Measurements from ENCODE around the gene TCOF1. TPM values are rescaled to one million over a fixed set of nuclear protein-coding genes. Genes with fewer than 3 reads are reported as not detected.

The TCOF1 gene
- total RNA-seq, 1 experiment from 2014 or later, result 75.3 TPM

DNA sequence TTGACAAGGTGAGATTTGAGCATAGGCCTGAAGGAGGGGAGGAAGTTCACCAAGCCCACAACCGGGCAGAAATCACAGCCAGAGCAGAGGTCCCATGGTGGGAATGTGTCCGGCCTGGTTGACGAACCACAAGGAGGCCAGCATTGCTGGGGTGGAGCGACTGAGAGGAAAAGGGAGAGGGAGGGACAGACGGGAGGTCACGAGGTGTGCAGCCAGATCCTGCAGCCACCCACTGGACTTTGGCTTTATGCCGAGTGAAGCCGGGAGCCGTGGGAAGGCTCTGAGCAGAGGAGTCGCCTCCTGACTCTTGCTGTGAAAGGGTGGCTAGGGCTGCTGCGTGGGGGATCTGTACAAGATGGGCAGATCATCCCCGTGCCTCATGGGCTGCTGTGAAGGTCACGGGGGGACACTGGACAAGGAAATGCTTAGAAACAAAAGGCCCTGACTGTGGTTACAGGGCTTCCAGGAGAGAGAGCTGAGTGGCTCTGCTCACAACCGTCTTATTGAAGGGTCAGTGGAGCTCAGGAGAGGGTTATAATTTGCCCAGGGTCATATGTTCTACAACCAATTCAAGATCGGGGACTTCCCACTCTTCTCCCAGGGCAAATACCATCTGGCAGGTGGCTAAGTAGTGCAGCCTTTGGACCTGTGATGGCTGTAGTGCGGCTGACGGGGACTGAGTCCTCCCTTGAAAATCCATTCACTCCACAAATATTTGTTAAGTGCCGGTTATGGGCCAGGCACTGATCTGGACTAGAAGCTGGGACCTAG is 70.8 kb downstream of the TCOF1 start:
- no peaks in the 10 kb centered on the region for H3K36me3 ChIP-seq (ENCODE audit: low read depth)
- no peaks in the 10 kb centered on the region for H4K20me1 ChIP-seq (ENCODE audit: insufficient read depth)
- no peaks in the 10 kb centered on the region for H3K9me3 ChIP-seq (ENCODE audit: insufficient read depth, low read depth)
- POLR2A ChIA-PET (ENCODE audit: unreplicated experiment), result no interaction called here
- no peak overlapping the region for H3K4me3 ChIP-seq
- BruUV-seq (replicated peaks), result no TSS peak
- CTCF ChIA-PET, result no interaction called here
- H3K27ac ChIP-seq, result no peak overlapping the region
- H3F3A ChIP-seq (ENCODE audit: insufficient read depth, low read depth), result no peaks in the 10 kb centered on the region
- DNase-seq, result no peak
- no peaks in the 10 kb centered on the region for H3K4me1 ChIP-seq (replicated peaks; ENCODE audit: insufficient read depth)
- no peaks in the 10 kb centered on the region for H3K27me3 ChIP-seq (ENCODE audit: insufficient read depth, low read depth)
- no peaks in the 10 kb centered on the region for H3K9me2 ChIP-seq (ENCODE audit: insufficient read depth)
- intact Hi-C loops (cut with micrococcal nuclease; ENCODE audit: unreplicated experiment), result no loop called here
- TF ChIP-seq EZH2 (IDR thresholded peaks at IDR 0.05; ENCODE audit: low read depth) (no peak), CTCF (conservative IDR thresholded peaks at IDR 0.05) (no peak)
- H2AFZ ChIP-seq, result no peak overlapping the region
- no peaks in the 10 kb centered on the region for H3K79me2 ChIP-seq (ENCODE audit: low read depth)
- H3K4me2 ChIP-seq, result no peak overlapping the region

GRCh38 chr5:150428978-150429377 is 71.5 kb downstream of the TCOF1 start:
- Histone ChIP-seq H3K9me3 (ENCODE audit: insufficient read depth, low read depth) (no peaks in the 10 kb centered on the region), H3K27me3 (ENCODE audit: insufficient read depth, low read depth) (no peaks in the 10 kb centered on the region), H3K79me2 (ENCODE audit: low read depth) (no peaks in the 10 kb centered on the region), H3K4me1 (replicated peaks; ENCODE audit: insufficient read depth) (no peaks in the 10 kb centered on the region), H2AFZ (no peak overlapping the region), H3K36me3 (ENCODE audit: low read depth) (no peaks in the 10 kb centered on the region), H3F3A (ENCODE audit: insufficient read depth, low read depth) (no peaks in the 10 kb centered on the region), H4K20me1 (ENCODE audit: insufficient read depth) (no peaks in the 10 kb centered on the region), H3K4me3 (no peak overlapping the region), H3K9me2 (ENCODE audit: insufficient read depth) (no peaks in the 10 kb centered on the region), H3K27ac (no peak overlapping the region), H3K4me2 (no peak overlapping the region)
- BruUV-seq (replicated peaks), result no TSS peak
- no peak for DNase-seq
- ChIA-PET POLR2A (ENCODE audit: unreplicated experiment) (no interaction called here), CTCF (no interaction called here)
- intact Hi-C loops (cut with micrococcal nuclease; ENCODE audit: unreplicated experiment), result no loop called here
- TF ChIP-seq EZH2 (IDR thresholded peaks at IDR 0.05; ENCODE audit: low read depth), result no peak
- no peak for TF ChIP-seq CTCF (conservative IDR thresholded peaks at IDR 0.05)

GRCh38 chr5:150429410-150429873 is 71.9 kb downstream of the TCOF1 start:
- H2AFZ ChIP-seq, result no peak overlapping the region
- H3K79me2 ChIP-seq (ENCODE audit: low read depth), result no peaks in the 10 kb centered on the region
- TF ChIP-seq CTCF (conservative IDR thresholded peaks at IDR 0.05) (no peak), EZH2 (IDR thresholded peaks at IDR 0.05; ENCODE audit: low read depth) (no peak)
- ChIA-PET POLR2A (ENCODE audit: unreplicated experiment) (no interaction called here), CTCF (no interaction called here)
- no peaks in the 10 kb centered on the region for H4K20me1 ChIP-seq (ENCODE audit: insufficient read depth)
- H3K27ac ChIP-seq, result no peak overlapping the region
- H3K4me1 ChIP-seq (replicated peaks; ENCODE audit: insufficient read depth), result no peaks in the 10 kb centered on the region
- intact Hi-C loops (cut with micrococcal nuclease; ENCODE audit: unreplicated experiment), result no loop called here
- no peaks in the 10 kb centered on the region for H3K27me3 ChIP-seq (ENCODE audit: insufficient read depth, low read depth)
- H3K9me3 ChIP-seq (ENCODE audit: insufficient read depth, low read depth), result no peaks in the 10 kb centered on the region
- H3F3A ChIP-seq (ENCODE audit: insufficient read depth, low read depth), result no peaks in the 10 kb centered on the region
- BruUV-seq (replicated peaks), result no TSS peak
- no peak for DNase-seq
- H3K4me2 ChIP-seq, result no peak overlapping the region
- H3K36me3 ChIP-seq (ENCODE audit: low read depth), result no peaks in the 10 kb centered on the region
- H3K9me2 ChIP-seq (ENCODE audit: insufficient read depth), result no peaks in the 10 kb centered on the region
- H3K4me3 ChIP-seq, result no peak overlapping the region

All from PC-9 (cell line).